Retinal pigment epithelial cell (primary cell): Measurements from ENCODE around the gene COBL.

ENCODE experiments used
- DNase-seq: peaks from one replicate; pipeline ENCODE4 v3.0.0-alpha.2; 2010; ENCODE audit warnings: low read depth
- H3K4me3 ChIP-seq: 2 replicates; pipeline ENCODE4 v1.5.1; 2011; ENCODE audit warnings: mild to moderate bottlenecking, low read length, control low read depth, moderate library complexity
- TF ChIP-seq, protein P1 (sequence below): conservative IDR thresholded peaks from 2 replicates; pipeline ENCODE4 v1.5.1; 2011; ENCODE audit warnings: low read depth, low read length, control low read depth, inconsistent platforms

COBL gene

DNA sequence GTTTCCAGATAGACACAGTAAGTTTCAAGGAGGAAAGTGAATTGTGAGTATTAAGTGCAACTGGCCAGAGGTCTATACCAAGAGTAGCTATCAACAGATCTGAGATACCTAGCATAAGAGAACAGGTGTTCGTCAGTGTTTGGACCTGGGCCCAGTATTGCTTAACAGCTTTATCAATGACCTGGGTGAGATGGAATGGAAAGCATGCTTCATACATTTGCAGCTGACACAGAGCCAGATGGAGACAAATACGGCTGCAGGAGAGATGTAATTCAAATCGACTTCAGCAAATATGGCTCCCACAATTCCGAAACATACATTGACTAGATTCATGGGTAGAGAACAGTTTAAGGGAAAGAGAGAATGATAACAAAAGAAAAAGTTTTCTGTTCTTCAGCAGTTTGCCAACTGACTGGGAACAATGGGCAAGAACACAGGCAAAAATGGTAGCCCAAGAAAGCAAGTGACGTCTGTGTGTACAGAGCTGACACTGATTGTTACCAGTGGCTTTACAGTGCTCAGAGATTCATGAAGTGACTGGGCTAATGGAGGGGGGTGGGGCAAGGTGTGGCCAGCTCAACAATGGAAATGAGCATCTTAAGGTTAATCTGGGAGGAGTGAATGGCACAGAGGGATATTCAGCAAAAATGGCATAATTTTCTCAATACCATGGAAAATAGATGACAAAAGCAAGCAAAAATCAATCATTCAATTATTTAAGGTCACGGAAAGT is 28.0 kb upstream of the COBL start:
- TF ChIP-seq, protein P1, sequence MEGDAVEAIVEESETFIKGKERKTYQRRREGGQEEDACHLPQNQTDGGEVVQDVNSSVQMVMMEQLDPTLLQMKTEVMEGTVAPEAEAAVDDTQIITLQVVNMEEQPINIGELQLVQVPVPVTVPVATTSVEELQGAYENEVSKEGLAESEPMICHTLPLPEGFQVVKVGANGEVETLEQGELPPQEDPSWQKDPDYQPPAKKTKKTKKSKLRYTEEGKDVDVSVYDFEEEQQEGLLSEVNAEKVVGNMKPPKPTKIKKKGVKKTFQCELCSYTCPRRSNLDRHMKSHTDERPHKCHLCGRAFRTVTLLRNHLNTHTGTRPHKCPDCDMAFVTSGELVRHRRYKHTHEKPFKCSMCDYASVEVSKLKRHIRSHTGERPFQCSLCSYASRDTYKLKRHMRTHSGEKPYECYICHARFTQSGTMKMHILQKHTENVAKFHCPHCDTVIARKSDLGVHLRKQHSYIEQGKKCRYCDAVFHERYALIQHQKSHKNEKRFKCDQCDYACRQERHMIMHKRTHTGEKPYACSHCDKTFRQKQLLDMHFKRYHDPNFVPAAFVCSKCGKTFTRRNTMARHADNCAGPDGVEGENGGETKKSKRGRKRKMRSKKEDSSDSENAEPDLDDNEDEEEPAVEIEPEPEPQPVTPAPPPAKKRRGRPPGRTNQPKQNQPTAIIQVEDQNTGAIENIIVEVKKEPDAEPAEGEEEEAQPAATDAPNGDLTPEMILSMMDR = no peak
- no peak for DNase-seq
- H3K4me3 ChIP-seq = no peak overlapping the region

DNA sequence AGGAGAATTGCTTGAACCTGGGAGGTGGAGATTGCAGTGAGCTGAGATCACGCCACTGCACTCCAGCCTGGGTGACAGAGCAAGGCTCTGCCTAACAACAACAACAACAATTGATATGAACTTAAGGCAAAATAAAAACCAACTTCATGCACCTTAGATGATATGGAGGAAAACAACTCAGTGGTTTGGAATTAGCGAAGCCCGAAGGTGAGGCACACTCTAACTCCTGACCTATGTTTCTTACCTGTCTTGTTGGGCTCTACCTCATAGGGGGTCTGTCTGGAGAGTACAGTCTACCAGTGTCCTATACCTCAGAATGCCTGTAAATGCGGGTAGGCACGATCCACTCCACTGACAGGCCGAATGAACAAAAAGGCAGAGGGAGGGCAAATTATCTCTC is 24.3 kb upstream of the COBL start:
- no peak for DNase-seq
- TF ChIP-seq, protein P1 = no peak
- no peak overlapping the region for H3K4me3 ChIP-seq

DNA sequence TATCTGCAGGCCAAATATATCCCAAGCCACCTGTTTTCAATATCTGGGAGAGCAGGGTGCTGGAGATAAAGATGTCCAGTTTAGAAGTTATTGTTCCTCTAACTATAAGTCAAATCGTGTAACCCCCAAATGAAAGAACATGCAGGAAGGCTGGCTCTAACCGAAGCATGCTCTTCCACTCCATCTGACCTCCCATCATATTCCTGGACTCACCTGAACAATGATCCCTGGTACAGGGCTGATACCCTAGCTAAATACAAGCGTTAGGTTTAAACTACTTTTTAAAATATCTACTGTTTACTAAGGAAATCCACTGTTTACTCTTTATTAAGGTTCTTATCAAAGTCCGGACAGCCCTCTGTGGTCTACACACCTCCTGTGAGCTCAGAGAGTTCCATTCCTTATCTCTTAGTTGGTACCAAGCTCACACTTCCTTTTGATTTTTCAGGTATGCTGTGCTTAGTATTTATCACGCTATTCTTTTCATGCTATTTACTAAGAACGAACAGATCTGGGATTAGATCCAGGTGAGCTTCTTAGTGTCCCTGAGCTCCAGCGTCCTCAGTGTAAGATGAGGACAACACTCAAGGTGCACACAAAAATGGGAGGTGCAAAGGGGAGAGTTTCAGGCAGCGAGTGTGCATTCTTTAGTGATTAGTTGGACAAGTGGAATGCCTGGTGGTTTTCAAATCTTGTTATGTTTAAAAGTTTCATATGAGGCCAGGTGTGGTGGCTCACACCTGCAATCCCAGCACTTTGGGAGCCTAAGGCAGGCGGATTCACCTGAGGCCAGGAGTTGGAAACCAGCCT is 23.6 kb upstream of the COBL start:
- no peak for DNase-seq
- TF ChIP-seq, protein P1 = no peak
- no peak overlapping the region for H3K4me3 ChIP-seq

DNA sequence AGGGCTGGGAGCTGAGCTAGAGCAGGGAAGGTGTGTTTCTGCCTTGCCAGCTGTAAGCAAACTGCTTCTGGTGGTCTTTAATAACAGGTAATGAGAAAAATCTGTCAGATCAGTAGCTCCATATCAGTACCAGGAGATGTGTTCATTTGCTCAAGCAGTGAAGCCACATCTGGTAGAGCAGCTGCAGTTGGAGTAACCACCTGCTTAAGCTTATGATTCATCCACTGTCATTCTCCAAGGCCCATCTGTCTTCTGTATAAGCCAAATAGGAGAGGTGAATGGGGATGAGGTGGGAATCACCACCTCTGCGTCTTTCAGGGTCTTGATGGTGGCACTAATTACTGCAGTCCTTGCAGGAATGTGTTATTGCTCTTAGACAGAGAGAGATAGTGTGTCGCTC is 18.4 kb upstream of the COBL start:
- no peak overlapping the region for H3K4me3 ChIP-seq
- DNase-seq = no peak
- TF ChIP-seq, protein P1 = no peak

GRCh38 chr7:51329696-51330263 is 13.2 kb upstream of the COBL start:
- no peak for DNase-seq
- TF ChIP-seq, protein P1 = no peak
- no peak overlapping the region for H3K4me3 ChIP-seq

DNA sequence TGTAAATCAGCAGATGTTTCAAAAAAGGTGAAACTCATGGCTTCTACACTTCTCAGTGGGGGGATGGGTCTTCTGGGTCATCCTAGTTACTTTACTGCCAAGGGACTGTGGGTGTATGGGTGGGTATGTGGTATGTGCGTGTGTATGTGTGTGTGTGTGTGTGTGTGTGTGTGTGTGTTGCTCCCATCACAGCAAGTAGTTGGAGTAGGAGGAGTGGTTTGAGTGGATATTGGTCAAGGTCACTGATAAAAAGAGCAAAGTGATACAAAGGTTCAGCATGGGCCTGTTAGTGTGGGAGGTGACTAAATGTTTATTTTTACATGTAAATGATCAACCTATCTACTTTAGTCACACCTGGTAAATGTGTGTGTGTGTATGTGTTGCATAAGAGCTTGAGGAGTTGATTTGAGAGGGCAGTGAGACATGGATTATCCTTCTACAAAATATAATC is 11.8 kb upstream of the COBL start:
- TF ChIP-seq, protein P1 = no peak
- H3K4me3 ChIP-seq = no peak overlapping the region
- no peak for DNase-seq
